HG03432 (cell line): ENCODE measurements around the gene PRRT2.
"Not testable (repeated sequence)": the region's sequence is repeated elsewhere in the genome, so short reads cannot be mapped to it uniquely, and the experiment has no call there.

Experiments used
- ATAC-seq: cut with Tn5 transposase; IDR thresholded peaks from one replicate; pipeline ENCODE4 v1.9.1; 2021; ENCODE audit warnings: mild to moderate bottlenecking, moderate library complexity; ENCODE audit not compliant: unreplicated experiment

The PRRT2 gene

GRCh38 chr16:29831490-29831889 lies 19.5 kb downstream of the PRRT2 start:
- no peak for ATAC-seq

GRCh38 chr16:29833219-29833618 lies 21.2 kb downstream of the PRRT2 start:
- not testable (repeated sequence) for ATAC-seq

- ATAC-seq: no peak
These were observed 22.1 kb downstream of the PRRT2 start for GRCh38 chr16:29834079-29834478.

GRCh38 chr16:29835926-29836325 lies 23.9 kb downstream of the PRRT2 start:
- ATAC-seq: no peak

- ATAC-seq: no peak
These were observed 24.6 kb downstream of the PRRT2 start for GRCh38 chr16:29836623-29837022.

- no peak for ATAC-seq
These were observed 25.8 kb downstream of the PRRT2 start for GRCh38 chr16:29837841-29838240.

- no peak for ATAC-seq
These were observed 27.8 kb downstream of the PRRT2 start for GRCh38 chr16:29839822-29840221.

GRCh38 chr16:29840240-29840639 lies 28.2 kb downstream of the PRRT2 start:
- ATAC-seq: no peak

GRCh38 chr16:29841631-29842030 lies 29.6 kb downstream of the PRRT2 start:
- no peak for ATAC-seq

GRCh38 chr16:29842732-29843346 lies 30.8 kb downstream of the PRRT2 start:
- ATAC-seq: no peak

GRCh38 chr16:29843931-29844330 lies 31.9 kb downstream of the PRRT2 start:
- no peak for ATAC-seq

- no peak for ATAC-seq
These were observed 32.8 kb downstream of the PRRT2 start for GRCh38 chr16:29844575-29845331.

- ATAC-seq: no peak
These were observed 33.7 kb downstream of the PRRT2 start for GRCh38 chr16:29845656-29846055.

GRCh38 chr16:29848420-29849297 lies 36.7 kb downstream of the PRRT2 start:
- ATAC-seq: no peak

GRCh38 chr16:29849505-29849904 lies 37.5 kb downstream of the PRRT2 start:
- ATAC-seq: no peak

- ATAC-seq: no peak
These were observed 39.0 kb downstream of the PRRT2 start for GRCh38 chr16:29850998-29851397.

- no peak for ATAC-seq
These were observed 40.7 kb downstream of the PRRT2 start for GRCh38 chr16:29852654-29853053.

- ATAC-seq: no peak
These were observed 42.6 kb downstream of the PRRT2 start for GRCh38 chr16:29854520-29855100.

- ATAC-seq: no peak
These were observed 45.3 kb downstream of the PRRT2 start for GRCh38 chr16:29857133-29857760.

- ATAC-seq: no peak
These were observed 46.3 kb downstream of the PRRT2 start for GRCh38 chr16:29858149-29858849.
